Measurements from ENCODE around the gene PARD3. TPM values are rescaled to one million over a fixed set of nuclear protein-coding genes. Genes with fewer than 3 reads are reported as not detected.

The PARD3 gene
- total and polyA plus RNA-seq, 2 donors (not counting 1 experiment from before 2014, with no cell fraction given) = 24.0 to 46.4 TPM

DNA sequence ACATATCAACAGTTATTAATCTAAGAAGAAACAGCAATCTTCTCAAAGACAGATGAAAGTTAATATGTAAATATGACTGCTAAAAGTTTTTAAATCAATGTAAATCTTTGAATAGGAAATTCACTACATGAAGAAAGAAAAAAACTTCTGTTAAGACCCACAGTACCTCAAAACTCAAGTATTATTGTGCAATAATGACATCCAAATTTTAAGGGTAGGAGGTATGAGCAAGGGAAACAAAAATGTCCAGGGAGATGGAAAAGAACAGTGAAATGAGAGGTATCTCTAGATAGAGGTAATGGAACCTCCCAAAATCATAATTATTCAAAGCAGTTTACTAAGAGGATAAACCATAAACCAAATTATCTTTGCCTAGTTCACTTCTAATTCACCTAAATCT lies 436.8 kb downstream of the PARD3 start:
- Histone ChIP-seq H3K27me3 (ENCODE audit: control insufficient read depth, insufficient read depth, low read length) (no peaks in the 10 kb centered on the region), H2AFZ (ENCODE audit: low read length) (no peak overlapping the region), H3K79me2 (ENCODE audit: control insufficient read depth, insufficient read depth, low read length) (no peaks in the 10 kb centered on the region), H3K27ac (ENCODE audit: insufficient read depth, low read length) (no peak overlapping the region), H3K4me2 (ENCODE audit: extremely low read depth, insufficient read depth, low read length) (no peak overlapping the region), H3K9ac (ENCODE audit: insufficient read depth, low read length) (no peak overlapping the region), H4K20me1 (ENCODE audit: control insufficient read depth, extremely low read depth, insufficient read depth, low read length) (no peaks in the 10 kb centered on the region), H3K4me1 (ENCODE audit: control insufficient read depth, extremely low read depth, insufficient read depth, low read length) (no peaks in the 10 kb centered on the region), H3K36me3 (ENCODE audit: control insufficient read depth, insufficient read depth, low read length) (no peaks in the 10 kb centered on the region), H3K4me3 (replicated peaks in 1 of 4; ENCODE audit: control extremely low read depth in 1 of 4, insufficient read depth in 1 of 4, low read depth in 3 of 4, low read length in 4 of 4) (no peak overlapping the region), H3K9me3 (ENCODE audit: control insufficient read depth, insufficient read depth, low read depth, low read length) (no peaks in the 10 kb centered on the region)
- TF ChIP-seq, protein P1, sequence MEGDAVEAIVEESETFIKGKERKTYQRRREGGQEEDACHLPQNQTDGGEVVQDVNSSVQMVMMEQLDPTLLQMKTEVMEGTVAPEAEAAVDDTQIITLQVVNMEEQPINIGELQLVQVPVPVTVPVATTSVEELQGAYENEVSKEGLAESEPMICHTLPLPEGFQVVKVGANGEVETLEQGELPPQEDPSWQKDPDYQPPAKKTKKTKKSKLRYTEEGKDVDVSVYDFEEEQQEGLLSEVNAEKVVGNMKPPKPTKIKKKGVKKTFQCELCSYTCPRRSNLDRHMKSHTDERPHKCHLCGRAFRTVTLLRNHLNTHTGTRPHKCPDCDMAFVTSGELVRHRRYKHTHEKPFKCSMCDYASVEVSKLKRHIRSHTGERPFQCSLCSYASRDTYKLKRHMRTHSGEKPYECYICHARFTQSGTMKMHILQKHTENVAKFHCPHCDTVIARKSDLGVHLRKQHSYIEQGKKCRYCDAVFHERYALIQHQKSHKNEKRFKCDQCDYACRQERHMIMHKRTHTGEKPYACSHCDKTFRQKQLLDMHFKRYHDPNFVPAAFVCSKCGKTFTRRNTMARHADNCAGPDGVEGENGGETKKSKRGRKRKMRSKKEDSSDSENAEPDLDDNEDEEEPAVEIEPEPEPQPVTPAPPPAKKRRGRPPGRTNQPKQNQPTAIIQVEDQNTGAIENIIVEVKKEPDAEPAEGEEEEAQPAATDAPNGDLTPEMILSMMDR (conservative IDR thresholded peaks at IDR 0.05 in 1 of 2, IDR thresholded peaks at IDR 0.05 in 1 of 2; ENCODE audit: low read depth in 1 of 2, low read length in 2 of 2) = no peak
- no peak for TF ChIP-seq EZH2 (IDR thresholded peaks at IDR 0.05; ENCODE audit: low read length, missing control alignments)
- DNase-seq (ENCODE audit: low read depth in 2 of 2) = no peak

- Histone ChIP-seq H3K27me3 (ENCODE audit: control insufficient read depth, insufficient read depth, low read length) (no peaks in the 10 kb centered on the region), H3K9me3 (ENCODE audit: control insufficient read depth, insufficient read depth, low read depth, low read length) (no peaks in the 10 kb centered on the region), H3K27ac (ENCODE audit: insufficient read depth, low read length) (no peak overlapping the region), H3K4me3 (replicated peaks in 1 of 4; ENCODE audit: control extremely low read depth in 1 of 4, insufficient read depth in 1 of 4, low read depth in 3 of 4, low read length in 4 of 4) (no peak overlapping the region), H3K9ac (ENCODE audit: insufficient read depth, low read length) (no peak overlapping the region), H2AFZ (ENCODE audit: low read length) (no peak overlapping the region), H3K4me1 (ENCODE audit: control insufficient read depth, extremely low read depth, insufficient read depth, low read length) (no peaks in the 10 kb centered on the region), H3K36me3 (ENCODE audit: control insufficient read depth, insufficient read depth, low read length) (no peaks in the 10 kb centered on the region), H4K20me1 (ENCODE audit: control insufficient read depth, extremely low read depth, insufficient read depth, low read length) (no peaks in the 10 kb centered on the region), H3K79me2 (ENCODE audit: control insufficient read depth, insufficient read depth, low read length) (no peaks in the 10 kb centered on the region), H3K4me2 (ENCODE audit: extremely low read depth, insufficient read depth, low read length) (no peak overlapping the region)
- no peak for DNase-seq (ENCODE audit: low read depth in 2 of 2)
- TF ChIP-seq, protein P1 (conservative IDR thresholded peaks at IDR 0.05 in 1 of 2, IDR thresholded peaks at IDR 0.05 in 1 of 2; ENCODE audit: low read depth in 1 of 2, low read length in 2 of 2) = no peak
- TF ChIP-seq EZH2 (IDR thresholded peaks at IDR 0.05; ENCODE audit: low read length, missing control alignments) = no peak
Observed at GRCh38 chr10:34377833-34378232, 437.3 kb downstream of the PARD3 start.

- no peaks in the 10 kb centered on the region for H3K9me3 ChIP-seq (ENCODE audit: control insufficient read depth, insufficient read depth, low read depth, low read length)
- no peaks in the 10 kb centered on the region for H3K36me3 ChIP-seq (ENCODE audit: control insufficient read depth, insufficient read depth, low read length)
- H3K4me1 ChIP-seq (ENCODE audit: control insufficient read depth, extremely low read depth, insufficient read depth, low read length) = no peaks in the 10 kb centered on the region
- peak overlapping the region; percentile 48 for H2AFZ ChIP-seq (ENCODE audit: low read length)
- H3K4me2 ChIP-seq (ENCODE audit: extremely low read depth, insufficient read depth, low read length) = no peak overlapping the region
- no peak overlapping the region for H3K27ac ChIP-seq (ENCODE audit: insufficient read depth, low read length)
- no peak overlapping the region for H3K9ac ChIP-seq (ENCODE audit: insufficient read depth, low read length)
- no peak overlapping the region for H3K4me3 ChIP-seq (replicated peaks in 1 of 4; ENCODE audit: control extremely low read depth in 1 of 4, insufficient read depth in 1 of 4, low read depth in 3 of 4, low read length in 4 of 4)
- H4K20me1 ChIP-seq (ENCODE audit: control insufficient read depth, extremely low read depth, insufficient read depth, low read length) = no peaks in the 10 kb centered on the region
- H3K27me3 ChIP-seq (ENCODE audit: control insufficient read depth, insufficient read depth, low read length) = no peaks in the 10 kb centered on the region
- no peaks in the 10 kb centered on the region for H3K79me2 ChIP-seq (ENCODE audit: control insufficient read depth, insufficient read depth, low read length)
- no peak for TF ChIP-seq EZH2 (IDR thresholded peaks at IDR 0.05; ENCODE audit: low read length, missing control alignments)
- TF ChIP-seq, protein P1 (conservative IDR thresholded peaks at IDR 0.05 in 1 of 2, IDR thresholded peaks at IDR 0.05 in 1 of 2; ENCODE audit: low read depth in 1 of 2, low read length in 2 of 2) = no peak
- DNase-seq (ENCODE audit: low read depth in 2 of 2) = no peak
Observed at GRCh38 chr10:34374356-34375045, 440.6 kb downstream of the PARD3 start.

All from fibroblast of lung (primary cell).